HCT116 (cell line): ENCODE data around the gene GRIK1.

Experiments used
- EZH2 ChIP-seq: fragments of 200-600 bp; sonication (generic); IDR thresholded peaks from 2 replicates; pipeline ENCODE4 v1.6.1; 2017; ENCODE audit warnings: antibody characterized with exemption, mixed run types
- POLR2A ChIP-seq: IDR thresholded peaks from 2 replicates; pipeline ENCODE4 v1.7.0; 2011; ENCODE audit warnings: borderline replicate concordance; ENCODE audit not compliant: insufficient read depth, insufficient read length; ENCODE audit errors: extremely low read depth
- SP1 ChIP-seq: IDR thresholded peaks from 2 replicates; pipeline ENCODE4 v1.6.1; 2012; ENCODE audit warnings: low read depth
- TCF7L2 ChIP-seq: IDR thresholded peaks from 2 replicates; pipeline ENCODE4 v1.7.0; 2011; ENCODE audit warnings: borderline replicate concordance, inconsistent platforms; ENCODE audit not compliant: insufficient read depth, insufficient read length; ENCODE audit errors: extremely low read depth
- TF ChIP-seq, protein P1 (sequence below), 3 experiments: fragments of 200-600 bp in 1 of 3; sonication (generic) in 1 of 3; IDR thresholded peaks in 2 of 3; conservative IDR thresholded peaks in 1 of 3; 2 replicates each; pipeline ENCODE4 v1.5.1; 2012 to 2017; ENCODE audit warnings: low read depth in 2 of 3, low read length in 2 of 3, antibody characterized with exemption in 1 of 3, borderline replicate concordance in 1 of 3, control low read depth in 1 of 3, mild to moderate bottlenecking in 1 of 3, mixed read lengths in 1 of 3, mixed run types in 1 of 3, moderate library complexity in 1 of 3; ENCODE audit not compliant: insufficient read depth in 1 of 3

DNA sequence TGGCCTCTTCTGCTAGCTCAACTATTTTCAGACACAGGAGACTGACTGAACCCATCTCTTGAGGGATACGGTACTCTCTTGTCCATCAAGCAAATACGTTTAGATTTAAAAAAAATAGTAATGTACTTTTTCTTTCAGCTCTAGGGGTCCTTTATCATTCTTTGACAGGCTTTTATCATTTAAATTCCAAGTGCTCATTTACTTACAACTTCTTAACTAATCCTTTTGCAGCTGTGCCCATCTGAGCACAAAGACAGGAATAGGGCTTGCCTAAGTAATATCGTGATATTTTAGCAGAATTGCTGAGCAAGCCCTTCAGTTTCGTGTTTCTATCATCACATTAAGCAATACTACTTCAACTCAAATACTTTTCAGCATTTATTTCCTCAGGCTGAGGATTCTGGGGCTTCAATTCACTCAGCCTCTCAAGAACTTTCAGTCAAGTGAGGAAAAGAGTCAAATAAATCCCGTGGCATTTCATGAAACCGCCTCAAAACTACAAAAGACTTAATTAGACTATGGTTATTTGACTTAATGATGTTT, 323.5 kb downstream of the GRIK1 start:
- no peak for TF ChIP-seq TCF7L2
- TF ChIP-seq, protein P1, sequence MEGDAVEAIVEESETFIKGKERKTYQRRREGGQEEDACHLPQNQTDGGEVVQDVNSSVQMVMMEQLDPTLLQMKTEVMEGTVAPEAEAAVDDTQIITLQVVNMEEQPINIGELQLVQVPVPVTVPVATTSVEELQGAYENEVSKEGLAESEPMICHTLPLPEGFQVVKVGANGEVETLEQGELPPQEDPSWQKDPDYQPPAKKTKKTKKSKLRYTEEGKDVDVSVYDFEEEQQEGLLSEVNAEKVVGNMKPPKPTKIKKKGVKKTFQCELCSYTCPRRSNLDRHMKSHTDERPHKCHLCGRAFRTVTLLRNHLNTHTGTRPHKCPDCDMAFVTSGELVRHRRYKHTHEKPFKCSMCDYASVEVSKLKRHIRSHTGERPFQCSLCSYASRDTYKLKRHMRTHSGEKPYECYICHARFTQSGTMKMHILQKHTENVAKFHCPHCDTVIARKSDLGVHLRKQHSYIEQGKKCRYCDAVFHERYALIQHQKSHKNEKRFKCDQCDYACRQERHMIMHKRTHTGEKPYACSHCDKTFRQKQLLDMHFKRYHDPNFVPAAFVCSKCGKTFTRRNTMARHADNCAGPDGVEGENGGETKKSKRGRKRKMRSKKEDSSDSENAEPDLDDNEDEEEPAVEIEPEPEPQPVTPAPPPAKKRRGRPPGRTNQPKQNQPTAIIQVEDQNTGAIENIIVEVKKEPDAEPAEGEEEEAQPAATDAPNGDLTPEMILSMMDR (IDR thresholded peaks at IDR 0.05 in 2 of 3, conservative IDR thresholded peaks at IDR 0.05 in 1 of 3; ENCODE audit: borderline replicate concordance in 1 of 3, insufficient read depth in 1 of 3, low read depth in 2 of 3, low read length in 2 of 3), result no peak
- TF ChIP-seq POLR2A, result no peak
- TF ChIP-seq EZH2, result no peak
- TF ChIP-seq SP1, result no peak
